Measurements from ENCODE around the gene KCND1. TPM values are rescaled to one million over a fixed set of nuclear protein-coding genes. Genes with fewer than 3 reads are reported as not detected.

KCND1 gene
- total and polyA plus RNA-seq, 4 donors = 0.17 to 1.1 (median 0.28) TPM

- Histone ChIP-seq H3K27ac (ENCODE audit: low read depth in 1 of 2, low read length in 2 of 2) (no peak overlapping the region), H3K4me3 (ENCODE audit: low read depth in 1 of 3, low read length in 3 of 3) (no peak overlapping the region), H3K9me3 (ENCODE audit: control insufficient read depth in 4 of 4, low read length in 3 of 4) (no peaks in the 10 kb centered on the region), H3K9ac (ENCODE audit: low read depth in 1 of 2, low read length in 2 of 2) (no peak overlapping the region), H3K36me3 (ENCODE audit: control insufficient read depth in 4 of 4, insufficient read depth in 3 of 4, low read depth in 1 of 4, low read length in 3 of 4) (peaks cover 2 to 46% (median 13%) of the 10 kb centered on the region in 4 donors), H3K4me1 (ENCODE audit: control insufficient read depth in 4 of 4, insufficient read depth in 4 of 4, low read length in 3 of 4) (no peaks in the 10 kb centered on the region), H3K27me3 (ENCODE audit: control insufficient read depth in 4 of 4, insufficient read depth in 4 of 4, low read length in 3 of 4) (no peaks in the 10 kb centered on the region)
- no peak for DNase-seq (ENCODE audit: low spot score)
- no peak for TF ChIP-seq EGR1 (IDR thresholded peaks at IDR 0.05; ENCODE audit: low read depth in 2 of 2)
- TF ChIP-seq YY1 (IDR thresholded peaks at IDR 0.05) = no peak
- no peak for TF ChIP-seq JUND (IDR thresholded peaks at IDR 0.05)
- no peak for TF ChIP-seq TAF1 (conservative IDR thresholded peaks at IDR 0.05)
- no peak for TF ChIP-seq NR2F2 (IDR thresholded peaks at IDR 0.05)
- TF ChIP-seq FOXA1 (IDR thresholded peaks at IDR 0.05) = no peak
- TF ChIP-seq ZBTB33 (IDR thresholded peaks at IDR 0.05) = no peak
- WGBS = 90% methylated on average over 4 of the region's 4 CpGs
Measured at GRCh38 chrX:48989483-48989882, 17.8 kb upstream of the KCND1 start.

- peaks cover 14 to 51% (median 21%) of the 10 kb centered on the region in 4 donors for H3K36me3 ChIP-seq (ENCODE audit: control insufficient read depth in 4 of 4, insufficient read depth in 3 of 4, low read depth in 1 of 4, low read length in 3 of 4)
- no peaks in the 10 kb centered on the region for H3K4me1 ChIP-seq (ENCODE audit: control insufficient read depth in 4 of 4, insufficient read depth in 4 of 4, low read length in 3 of 4)
- WGBS = 94% methylated on average over 3 of the region's 3 CpGs
- DNase-seq (ENCODE audit: low spot score) = no peak
- H3K27me3 ChIP-seq (ENCODE audit: control insufficient read depth in 4 of 4, insufficient read depth in 4 of 4, low read length in 3 of 4) = no peaks in the 10 kb centered on the region
- no peak overlapping the region for H3K9ac ChIP-seq (ENCODE audit: low read depth in 1 of 2, low read length in 2 of 2)
- H3K9me3 ChIP-seq (ENCODE audit: control insufficient read depth in 4 of 4, low read length in 3 of 4) = no peaks in the 10 kb centered on the region
- TF ChIP-seq HNF4G (IDR thresholded peaks at IDR 0.05) (no peak), FOXA1 (IDR thresholded peaks at IDR 0.05) (no peak), REST (IDR thresholded peaks at IDR 0.05) (no peak), RXRA (IDR thresholded peaks at IDR 0.05) (no peak), FOXA2 (IDR thresholded peaks at IDR 0.05) (no peak)
- no peak overlapping the region for H3K4me3 ChIP-seq (ENCODE audit: low read depth in 1 of 3, low read length in 3 of 3)
- no peak overlapping the region for H3K27ac ChIP-seq (ENCODE audit: low read depth in 1 of 2, low read length in 2 of 2)
Measured at GRCh38 chrX:48983896-48984295, 12.3 kb upstream of the KCND1 start.

- Histone ChIP-seq H3K9me3 (ENCODE audit: control insufficient read depth in 4 of 4, low read length in 3 of 4) (no peaks in the 10 kb centered on the region), H3K27ac (ENCODE audit: low read depth in 1 of 2, low read length in 2 of 2) (no peak overlapping the region), H3K4me1 (ENCODE audit: control insufficient read depth in 4 of 4, insufficient read depth in 4 of 4, low read length in 3 of 4) (no peaks in the 10 kb centered on the region), H3K4me3 (ENCODE audit: low read depth in 1 of 3, low read length in 3 of 3) (no peak overlapping the region), H3K9ac (ENCODE audit: low read depth in 1 of 2, low read length in 2 of 2) (no peak overlapping the region), H3K36me3 (ENCODE audit: control insufficient read depth in 4 of 4, insufficient read depth in 3 of 4, low read depth in 1 of 4, low read length in 3 of 4) (peaks cover 14 to 49% (median 23%) of the 10 kb centered on the region in 4 donors), H3K27me3 (ENCODE audit: control insufficient read depth in 4 of 4, insufficient read depth in 4 of 4, low read length in 3 of 4) (no peaks in the 10 kb centered on the region)
- WGBS = 93% methylated on average over 17 of the region's 17 CpGs
- no peak for DNase-seq (ENCODE audit: low spot score)
- TF ChIP-seq FOXA2 (IDR thresholded peaks at IDR 0.05) = no peak
- TF ChIP-seq REST (IDR thresholded peaks at IDR 0.05) = no peak
- no peak for TF ChIP-seq EGR1 (IDR thresholded peaks at IDR 0.05; ENCODE audit: low read depth in 2 of 2)
- no peak for TF ChIP-seq YY1 (IDR thresholded peaks at IDR 0.05)
- TF ChIP-seq SP1 (IDR thresholded peaks at IDR 0.05) = no peak
- TF ChIP-seq CTCF (IDR thresholded peaks at IDR 0.05; ENCODE audit: low read depth, low read length, missing input control) = no peak
- TF ChIP-seq JUND (IDR thresholded peaks at IDR 0.05) = no peak
- TF ChIP-seq TAF1 (conservative IDR thresholded peaks at IDR 0.05) = no peak
- no peak for TF ChIP-seq NR2F2 (IDR thresholded peaks at IDR 0.05)
- TF ChIP-seq HNF4A (conservative IDR thresholded peaks at IDR 0.05) = no peak
- no peak for TF ChIP-seq HNF4G (IDR thresholded peaks at IDR 0.05)
- no peak for TF ChIP-seq ZBTB33 (IDR thresholded peaks at IDR 0.05)
- no peak for TF ChIP-seq FOXA1 (IDR thresholded peaks at IDR 0.05)
Measured at GRCh38 chrX:48983081-48983480, 11.4 kb upstream of the KCND1 start.
